ENCODE measurements around the gene CENPP.

The CENPP gene

GRCh38 chr9:92520837-92521236, 195.1 kb downstream of the CENPP start:
- no peak overlapping the region for H3K27ac ChIP-seq
- no peaks in the 10 kb centered on the region for H3K36me3 ChIP-seq
- H3K4me3 ChIP-seq (ENCODE audit: low read depth in 1 of 2, low read length in 1 of 2) = no peak overlapping the region
- no peak for TF ChIP-seq CTCF (IDR thresholded peaks at IDR 0.05)
- H3K4me1 ChIP-seq (ENCODE audit: control insufficient read depth in 1 of 2, insufficient read depth in 1 of 2, low read depth in 1 of 2, low read length in 1 of 2) = no peaks in the 10 kb centered on the region
- H3K27me3 ChIP-seq = no peaks in the 10 kb centered on the region
- H3K9me3 ChIP-seq = no peaks in the 10 kb centered on the region

GRCh38 chr9:92522983-92523970, 197.5 kb downstream of the CENPP start:
- H3K36me3 ChIP-seq = no peaks in the 10 kb centered on the region
- TF ChIP-seq CTCF (IDR thresholded peaks at IDR 0.05) = no peak
- no peaks in the 10 kb centered on the region for H3K9me3 ChIP-seq
- H3K27me3 ChIP-seq = no peaks in the 10 kb centered on the region
- no peak overlapping the region for H3K4me3 ChIP-seq (ENCODE audit: low read depth in 1 of 2, low read length in 1 of 2)
- no peak overlapping the region for H3K27ac ChIP-seq
- no peaks in the 10 kb centered on the region for H3K4me1 ChIP-seq (ENCODE audit: control insufficient read depth in 1 of 2, insufficient read depth in 1 of 2, low read depth in 1 of 2, low read length in 1 of 2)

GRCh38 chr9:92524881-92525280, 199.1 kb downstream of the CENPP start:
- H3K4me1 ChIP-seq (ENCODE audit: control insufficient read depth in 1 of 2, insufficient read depth in 1 of 2, low read depth in 1 of 2, low read length in 1 of 2) = no peaks in the 10 kb centered on the region
- H3K4me3 ChIP-seq (ENCODE audit: low read depth in 1 of 2, low read length in 1 of 2) = no peak overlapping the region
- no peaks in the 10 kb centered on the region for H3K27me3 ChIP-seq
- H3K36me3 ChIP-seq = no peaks in the 10 kb centered on the region
- H3K9me3 ChIP-seq = no peaks in the 10 kb centered on the region
- TF ChIP-seq CTCF (IDR thresholded peaks at IDR 0.05) = no peak
- H3K27ac ChIP-seq = no peak overlapping the region

DNA sequence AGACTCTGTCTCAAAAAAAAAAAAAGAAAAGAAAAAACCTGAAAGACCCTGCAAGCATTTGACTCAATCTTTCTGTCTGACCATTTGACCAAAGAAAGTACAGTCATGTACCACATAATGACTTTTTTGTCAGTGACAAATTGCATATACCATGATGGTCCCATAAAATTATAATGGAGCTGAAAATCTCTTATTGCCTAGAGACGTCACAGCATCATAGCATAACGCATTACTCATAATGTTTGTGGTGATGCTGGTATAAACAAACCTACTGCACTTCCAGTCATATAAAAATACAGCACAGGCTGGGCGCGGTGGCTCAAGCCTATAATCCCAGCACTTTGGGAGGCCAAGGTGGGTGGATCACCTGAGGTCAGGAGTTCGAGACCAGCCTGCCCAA, 199.6 kb downstream of the CENPP start:
- no peak for TF ChIP-seq CTCF (IDR thresholded peaks at IDR 0.05)
- H3K4me1 ChIP-seq (ENCODE audit: control insufficient read depth in 1 of 2, insufficient read depth in 1 of 2, low read depth in 1 of 2, low read length in 1 of 2) = no peaks in the 10 kb centered on the region
- H3K9me3 ChIP-seq = no peaks in the 10 kb centered on the region
- H3K27ac ChIP-seq = no peak overlapping the region
- no peaks in the 10 kb centered on the region for H3K27me3 ChIP-seq
- H3K4me3 ChIP-seq (ENCODE audit: low read depth in 1 of 2, low read length in 1 of 2) = no peak overlapping the region
- H3K36me3 ChIP-seq = no peaks in the 10 kb centered on the region

GRCh38 chr9:92527291-92527828, 201.6 kb downstream of the CENPP start:
- Histone ChIP-seq H3K4me3 (ENCODE audit: low read depth in 1 of 2, low read length in 1 of 2) (no peak overlapping the region), H3K4me1 (ENCODE audit: control insufficient read depth in 1 of 2, insufficient read depth in 1 of 2, low read depth in 1 of 2, low read length in 1 of 2) (no peaks in the 10 kb centered on the region), H3K36me3 (no peaks in the 10 kb centered on the region), H3K27me3 (no peaks in the 10 kb centered on the region), H3K9me3 (no peaks in the 10 kb centered on the region), H3K27ac (no peak overlapping the region)
- TF ChIP-seq CTCF (IDR thresholded peaks at IDR 0.05) = no peak
